ENCODE results near the gene ETV3L. TPM values are rescaled to one million over a fixed set of nuclear protein-coding genes. Genes with fewer than 3 reads are reported as not detected.
A peak's percentile ranks its signal among the peaks of the same experiment; 100 is the strongest.

The ETV3L gene
- total RNA-seq, 1 donor from 2014 or later = not detected

- Mint-ChIP-seq H3K36me3 (ENCODE audit: low read depth) (no peaks in the 10 kb centered on the region), H3K4me3 (ENCODE audit: low read depth) (no peak overlapping the region), H3K4me1 (ENCODE audit: low read depth) (peaks cover 8% of the 10 kb centered on the region), H3K27ac (no peak overlapping the region), H3K9me3 (no peaks in the 10 kb centered on the region), H3K27me3 (ENCODE audit: low read depth) (peaks cover 7% of the 10 kb centered on the region)
- intact Hi-C loops (cut with micrococcal nuclease) = no loop called here
- DNase-seq (ENCODE audit: low spot score) = no peak
These were observed 2.7 kb downstream of the ETV3L start for GRCh38 chr1:157096881-157097280.

- DNase-seq (ENCODE audit: low spot score) = no peak
- H3K9me3 Mint-ChIP-seq = no peaks in the 10 kb centered on the region
- no peaks in the 10 kb centered on the region for H3K27me3 Mint-ChIP-seq (ENCODE audit: low read depth)
- intact Hi-C loops (cut with micrococcal nuclease) = no loop called here
- no peak overlapping the region for H3K4me3 Mint-ChIP-seq (ENCODE audit: low read depth)
- H3K27ac Mint-ChIP-seq = no peak overlapping the region
- peaks cover 8% of the 10 kb centered on the region for H3K4me1 Mint-ChIP-seq (ENCODE audit: low read depth)
- H3K36me3 Mint-ChIP-seq (ENCODE audit: low read depth) = no peaks in the 10 kb centered on the region
These were observed 4.1 kb downstream of the ETV3L start for GRCh38 chr1:157095551-157095950.

- Mint-ChIP-seq H3K9me3 (no peaks in the 10 kb centered on the region), H3K4me1 (ENCODE audit: low read depth) (peaks cover 8% of the 10 kb centered on the region), H3K27ac (no peak overlapping the region), H3K27me3 (ENCODE audit: low read depth) (peaks cover under 1% of the 10 kb centered on the region), H3K4me3 (ENCODE audit: low read depth) (no peak overlapping the region), H3K36me3 (ENCODE audit: low read depth) (no peaks in the 10 kb centered on the region)
- intact Hi-C loops (cut with micrococcal nuclease) = no loop called here
- no peak for DNase-seq (ENCODE audit: low spot score)
These were observed 4.5 kb downstream of the ETV3L start for GRCh38 chr1:157095091-157095490.

- no peaks in the 10 kb centered on the region for H3K9me3 Mint-ChIP-seq
- no peak overlapping the region for H3K27ac Mint-ChIP-seq
- intact Hi-C loops (cut with micrococcal nuclease) = no loop called here
- peaks cover 2% of the 10 kb centered on the region for H3K27me3 Mint-ChIP-seq (ENCODE audit: low read depth)
- no peak for DNase-seq (ENCODE audit: low spot score)
- no peak overlapping the region for H3K4me3 Mint-ChIP-seq (ENCODE audit: low read depth)
- no peaks in the 10 kb centered on the region for H3K4me1 Mint-ChIP-seq (ENCODE audit: low read depth)
- no peaks in the 10 kb centered on the region for H3K36me3 Mint-ChIP-seq (ENCODE audit: low read depth)
These were observed 6.8 kb downstream of the ETV3L start for GRCh38 chr1:157092831-157093230.

- H3K4me1 Mint-ChIP-seq (ENCODE audit: low read depth) = no peaks in the 10 kb centered on the region
- no peaks in the 10 kb centered on the region for H3K36me3 Mint-ChIP-seq (ENCODE audit: low read depth)
- H3K27ac Mint-ChIP-seq = no peak overlapping the region
- intact Hi-C loops (cut with micrococcal nuclease) = no loop called here
- DNase-seq (ENCODE audit: low spot score) = no peak
- H3K9me3 Mint-ChIP-seq = no peaks in the 10 kb centered on the region
- peaks cover 2% of the 10 kb centered on the region for H3K27me3 Mint-ChIP-seq (ENCODE audit: low read depth)
- H3K4me3 Mint-ChIP-seq (ENCODE audit: low read depth) = no peak overlapping the region
These were observed 7.8 kb downstream of the ETV3L start for GRCh38 chr1:157091668-157092273.

GRCh38 chr1:157091186-157091585 is 8.4 kb downstream of the ETV3L start:
- Mint-ChIP-seq H3K27ac (no peak overlapping the region), H3K36me3 (ENCODE audit: low read depth) (no peaks in the 10 kb centered on the region), H3K27me3 (ENCODE audit: low read depth) (peaks cover 2% of the 10 kb centered on the region), H3K4me3 (ENCODE audit: low read depth) (no peak overlapping the region), H3K9me3 (no peaks in the 10 kb centered on the region), H3K4me1 (ENCODE audit: low read depth) (no peaks in the 10 kb centered on the region)
- no peak for DNase-seq (ENCODE audit: low spot score)
- intact Hi-C loops (cut with micrococcal nuclease) = no loop called here

- Mint-ChIP-seq H3K27ac (no peak overlapping the region), H3K36me3 (ENCODE audit: low read depth) (no peaks in the 10 kb centered on the region), H3K4me3 (ENCODE audit: low read depth) (no peak overlapping the region), H3K4me1 (ENCODE audit: low read depth) (no peaks in the 10 kb centered on the region), H3K9me3 (no peaks in the 10 kb centered on the region), H3K27me3 (ENCODE audit: low read depth) (peaks cover 2% of the 10 kb centered on the region)
- intact Hi-C loops (cut with micrococcal nuclease) = loop anchor here (1.0 kb wide), 1 partner anchor 66 kb away; no protein-coding TSS in a partner anchor
- DNase-seq (ENCODE audit: low spot score) = no peak
These were observed 8.8 kb downstream of the ETV3L start for GRCh38 chr1:157090771-157091170.

GRCh38 chr1:157090196-157090647 is 9.4 kb downstream of the ETV3L start:
- H3K27ac Mint-ChIP-seq = no peak overlapping the region
- H3K36me3 Mint-ChIP-seq (ENCODE audit: low read depth) = no peaks in the 10 kb centered on the region
- no peak overlapping the region for H3K4me3 Mint-ChIP-seq (ENCODE audit: low read depth)
- intact Hi-C loops (cut with micrococcal nuclease) = loop anchor here (1.0 kb wide), 1 partner anchor 66 kb away; no protein-coding TSS in a partner anchor
- peak; percentile 73 for DNase-seq (ENCODE audit: low spot score)
- peaks cover 2% of the 10 kb centered on the region for H3K27me3 Mint-ChIP-seq (ENCODE audit: low read depth)
- H3K4me1 Mint-ChIP-seq (ENCODE audit: low read depth) = no peaks in the 10 kb centered on the region
- H3K9me3 Mint-ChIP-seq = no peaks in the 10 kb centered on the region

GRCh38 chr1:157089789-157090188 is 9.8 kb downstream of the ETV3L start:
- no peak for DNase-seq (ENCODE audit: low spot score)
- H3K4me3 Mint-ChIP-seq (ENCODE audit: low read depth) = no peak overlapping the region
- H3K27me3 Mint-ChIP-seq (ENCODE audit: low read depth) = peaks cover 2% of the 10 kb centered on the region
- H3K27ac Mint-ChIP-seq = no peak overlapping the region
- intact Hi-C loops (cut with micrococcal nuclease) = loop anchor here (1.0 kb wide), 1 partner anchor 67 kb away; no protein-coding TSS in a partner anchor
- no peaks in the 10 kb centered on the region for H3K4me1 Mint-ChIP-seq (ENCODE audit: low read depth)
- H3K9me3 Mint-ChIP-seq = no peaks in the 10 kb centered on the region
- H3K36me3 Mint-ChIP-seq (ENCODE audit: low read depth) = no peaks in the 10 kb centered on the region

- Mint-ChIP-seq H3K27me3 (ENCODE audit: low read depth) (peaks cover 2% of the 10 kb centered on the region), H3K9me3 (no peaks in the 10 kb centered on the region), H3K27ac (no peak overlapping the region), H3K4me1 (ENCODE audit: low read depth) (no peaks in the 10 kb centered on the region), H3K36me3 (ENCODE audit: low read depth) (no peaks in the 10 kb centered on the region), H3K4me3 (ENCODE audit: low read depth) (no peak overlapping the region)
- DNase-seq (ENCODE audit: low spot score) = no peak
- intact Hi-C loops (cut with micrococcal nuclease) = no loop called here
These were observed 11.0 kb downstream of the ETV3L start for GRCh38 chr1:157088607-157089006.

- H3K27ac Mint-ChIP-seq = no peak overlapping the region
- intact Hi-C loops (cut with micrococcal nuclease) = no loop called here
- DNase-seq (ENCODE audit: low spot score) = no peak
- H3K9me3 Mint-ChIP-seq = no peaks in the 10 kb centered on the region
- peaks cover 10% of the 10 kb centered on the region for H3K27me3 Mint-ChIP-seq (ENCODE audit: low read depth)
- H3K4me1 Mint-ChIP-seq (ENCODE audit: low read depth) = no peaks in the 10 kb centered on the region
- no peaks in the 10 kb centered on the region for H3K36me3 Mint-ChIP-seq (ENCODE audit: low read depth)
- H3K4me3 Mint-ChIP-seq (ENCODE audit: low read depth) = no peak overlapping the region
These were observed 12.6 kb downstream of the ETV3L start for GRCh38 chr1:157087030-157087429.

GRCh38 chr1:157086299-157086698 is 13.3 kb downstream of the ETV3L start:
- H3K4me1 Mint-ChIP-seq (ENCODE audit: low read depth) = no peaks in the 10 kb centered on the region
- intact Hi-C loops (cut with micrococcal nuclease) = no loop called here
- no peak overlapping the region for H3K27ac Mint-ChIP-seq
- no peak for DNase-seq (ENCODE audit: low spot score)
- H3K4me3 Mint-ChIP-seq (ENCODE audit: low read depth) = no peak overlapping the region
- H3K36me3 Mint-ChIP-seq (ENCODE audit: low read depth) = no peaks in the 10 kb centered on the region
- peaks cover 10% of the 10 kb centered on the region for H3K27me3 Mint-ChIP-seq (ENCODE audit: low read depth)
- H3K9me3 Mint-ChIP-seq = no peaks in the 10 kb centered on the region

- intact Hi-C loops (cut with micrococcal nuclease) = no loop called here
- peaks cover 10% of the 10 kb centered on the region for H3K27me3 Mint-ChIP-seq (ENCODE audit: low read depth)
- H3K4me3 Mint-ChIP-seq (ENCODE audit: low read depth) = no peak overlapping the region
- no peaks in the 10 kb centered on the region for H3K4me1 Mint-ChIP-seq (ENCODE audit: low read depth)
- H3K9me3 Mint-ChIP-seq = no peaks in the 10 kb centered on the region
- H3K36me3 Mint-ChIP-seq (ENCODE audit: low read depth) = no peaks in the 10 kb centered on the region
- no peak overlapping the region for H3K27ac Mint-ChIP-seq
- DNase-seq (ENCODE audit: low spot score) = no peak
These were observed 14.2 kb downstream of the ETV3L start for GRCh38 chr1:157085421-157085820.

GRCh38 chr1:157084720-157085119 is 14.9 kb downstream of the ETV3L start:
- H3K36me3 Mint-ChIP-seq (ENCODE audit: low read depth) = no peaks in the 10 kb centered on the region
- H3K9me3 Mint-ChIP-seq = no peaks in the 10 kb centered on the region
- H3K27me3 Mint-ChIP-seq (ENCODE audit: low read depth) = peaks cover 8% of the 10 kb centered on the region
- no peak for DNase-seq (ENCODE audit: low spot score)
- no peak overlapping the region for H3K27ac Mint-ChIP-seq
- no peaks in the 10 kb centered on the region for H3K4me1 Mint-ChIP-seq (ENCODE audit: low read depth)
- intact Hi-C loops (cut with micrococcal nuclease) = no loop called here
- no peak overlapping the region for H3K4me3 Mint-ChIP-seq (ENCODE audit: low read depth)

Data from activated T-helper 2 cell treated with anti-CD3 and anti-CD28 coated beads, Interferon-gamma antibody, Interleukin-2, Interleukin-4, amounts not matched to agents 10 μg/mL and 5 μg/mL and 100 μg/mL, durations not matched to agents 14 hours and 24 hours and 36 hours (primary cell).